GM19397 (cell line): ENCODE results near the gene CAPS.
A peak's percentile ranks its signal among the peaks of the same experiment; 100 is the strongest.

Source experiments
- ATAC-seq: cut with Tn5 transposase; IDR thresholded peaks from one replicate; pipeline ENCODE4 v1.9.1; 2021; ENCODE audit warnings: mild to moderate bottlenecking, moderate library complexity; ENCODE audit not compliant: unreplicated experiment

The CAPS gene

GRCh38 chr19:5891938-5892771 lies 21.9 kb upstream of the CAPS start:
- ATAC-seq, result no peak

DNA sequence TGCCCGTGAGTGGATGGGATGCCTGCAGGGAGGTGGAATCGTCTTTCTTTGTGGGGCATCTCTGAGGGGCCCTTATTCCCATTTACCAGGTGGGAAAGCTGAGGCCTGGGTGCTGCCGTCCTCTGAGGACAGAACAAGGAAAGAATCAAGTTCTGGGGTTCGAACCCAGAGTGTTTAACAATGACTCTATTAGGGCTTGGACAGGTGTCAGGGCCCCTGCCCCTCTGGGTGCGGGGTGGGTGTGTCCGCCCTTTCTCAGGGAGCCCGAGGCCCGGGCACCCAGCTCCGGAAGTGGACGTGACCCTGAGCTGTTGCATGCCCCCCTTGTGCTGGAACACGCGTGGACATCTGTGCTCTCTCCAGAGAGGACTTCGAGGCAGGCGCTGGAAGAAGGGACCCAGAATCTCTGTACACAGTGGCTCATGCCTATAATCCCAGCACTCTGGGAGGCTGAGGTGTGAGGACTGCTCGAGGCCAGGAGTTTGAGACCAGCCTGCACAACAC lies 21.2 kb upstream of the CAPS start:
- ATAC-seq, result no peak

DNA sequence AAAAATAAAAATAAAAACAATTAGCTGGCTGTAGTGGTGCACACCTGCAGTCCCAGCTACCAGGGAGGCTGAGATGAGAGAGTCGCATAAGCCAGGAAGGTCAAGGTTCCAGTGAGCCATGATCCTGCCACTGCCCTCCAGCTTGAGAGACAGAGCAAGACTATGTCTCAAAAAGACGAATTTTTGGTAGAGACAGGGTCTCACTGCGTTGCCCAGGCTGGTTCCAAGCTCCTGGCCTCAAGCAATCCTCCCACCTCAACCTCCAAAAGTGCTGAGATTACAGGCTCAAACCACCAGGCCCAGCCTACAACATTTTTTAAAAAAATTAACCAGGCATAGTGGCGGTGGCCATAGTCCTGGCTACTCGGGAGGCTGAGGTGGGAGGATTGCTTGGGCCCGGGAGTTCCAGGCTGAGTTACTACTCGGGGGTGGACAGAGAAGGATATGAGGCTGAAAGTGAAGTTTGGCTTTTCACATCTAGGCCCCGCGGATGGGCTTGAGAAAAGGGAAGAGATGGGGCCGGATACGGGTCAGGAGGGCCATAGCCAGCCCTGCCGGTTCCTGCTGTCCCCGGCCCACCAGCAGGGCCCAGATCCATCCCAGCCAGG lies 20.7 kb upstream of the CAPS start:
- ATAC-seq, result no peak

GRCh38 chr19:5893907-5894703 lies 19.9 kb upstream of the CAPS start:
- ATAC-seq, result no peak

DNA sequence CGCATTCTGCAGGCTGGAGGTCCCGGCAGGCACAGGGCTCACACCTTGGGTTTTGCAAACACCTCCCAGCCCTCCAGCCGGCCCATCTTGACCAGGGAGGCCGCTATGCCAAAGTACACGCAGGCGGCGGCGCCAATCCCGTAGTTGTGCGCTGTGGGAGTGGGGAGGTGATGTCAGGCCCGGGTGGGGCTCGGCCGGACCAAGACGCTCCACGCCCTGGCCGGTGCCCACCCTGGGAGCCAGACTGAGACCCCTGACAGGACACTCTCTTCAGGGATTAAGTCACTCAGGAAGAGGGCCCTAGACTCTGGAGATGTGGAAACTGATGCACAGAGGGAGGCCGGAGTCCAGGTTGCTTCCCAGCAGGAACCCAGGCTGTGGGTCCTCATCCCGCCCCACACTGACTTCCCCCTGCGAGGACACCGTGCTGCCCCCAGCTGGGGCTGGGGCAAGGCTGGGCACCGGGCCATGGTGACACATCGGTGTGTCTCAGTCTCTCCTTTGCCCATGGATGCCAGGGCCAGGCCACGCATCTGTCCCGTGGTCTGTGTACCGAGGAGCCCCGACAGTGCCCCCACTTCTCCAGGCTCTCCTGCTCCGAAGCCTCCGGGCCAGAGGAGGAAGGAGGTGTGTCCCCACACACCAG lies 19.2 kb upstream of the CAPS start:
- ATAC-seq, result no peak

DNA sequence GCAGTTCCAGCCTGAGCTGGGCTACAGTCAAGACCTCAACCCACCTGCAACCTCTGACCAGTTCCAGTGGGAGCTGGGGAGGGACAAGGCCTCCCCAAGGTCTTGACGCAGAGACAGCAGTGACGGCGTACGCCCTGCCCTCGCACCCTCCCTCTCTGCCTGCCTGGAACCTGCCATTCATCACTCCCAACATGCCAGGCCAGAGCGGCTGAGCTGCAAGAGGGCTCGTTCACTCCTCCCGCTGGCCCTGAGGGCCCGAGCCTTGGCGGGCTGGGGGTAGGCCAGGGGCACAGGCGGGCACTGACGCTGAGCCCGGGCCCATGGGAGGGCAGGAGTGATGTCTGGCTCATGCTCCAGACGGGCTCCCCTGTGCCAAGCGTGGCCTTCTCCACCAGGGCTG lies 18.6 kb upstream of the CAPS start:
- ATAC-seq, result no peak

DNA sequence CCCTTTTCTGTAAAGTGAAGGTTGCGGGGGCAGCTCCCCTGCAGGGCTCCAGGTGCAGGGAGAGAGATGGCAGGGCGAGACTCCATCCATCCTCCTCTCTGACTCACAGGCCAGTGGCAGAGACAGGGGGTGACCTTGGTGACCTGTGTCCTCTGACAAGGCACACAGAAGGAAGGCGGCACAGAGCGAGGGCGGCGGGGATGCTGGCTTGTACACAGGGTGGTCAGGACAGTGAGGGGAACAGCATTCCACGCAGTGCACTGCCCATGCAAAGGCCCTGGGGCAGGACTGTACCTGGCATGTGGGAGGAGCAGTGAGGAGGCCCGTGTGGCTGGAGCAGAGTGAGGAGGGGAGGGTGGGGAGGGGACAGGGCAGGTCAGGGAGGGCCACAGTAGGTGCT lies 18.2 kb upstream of the CAPS start:
- no peak for ATAC-seq

DNA sequence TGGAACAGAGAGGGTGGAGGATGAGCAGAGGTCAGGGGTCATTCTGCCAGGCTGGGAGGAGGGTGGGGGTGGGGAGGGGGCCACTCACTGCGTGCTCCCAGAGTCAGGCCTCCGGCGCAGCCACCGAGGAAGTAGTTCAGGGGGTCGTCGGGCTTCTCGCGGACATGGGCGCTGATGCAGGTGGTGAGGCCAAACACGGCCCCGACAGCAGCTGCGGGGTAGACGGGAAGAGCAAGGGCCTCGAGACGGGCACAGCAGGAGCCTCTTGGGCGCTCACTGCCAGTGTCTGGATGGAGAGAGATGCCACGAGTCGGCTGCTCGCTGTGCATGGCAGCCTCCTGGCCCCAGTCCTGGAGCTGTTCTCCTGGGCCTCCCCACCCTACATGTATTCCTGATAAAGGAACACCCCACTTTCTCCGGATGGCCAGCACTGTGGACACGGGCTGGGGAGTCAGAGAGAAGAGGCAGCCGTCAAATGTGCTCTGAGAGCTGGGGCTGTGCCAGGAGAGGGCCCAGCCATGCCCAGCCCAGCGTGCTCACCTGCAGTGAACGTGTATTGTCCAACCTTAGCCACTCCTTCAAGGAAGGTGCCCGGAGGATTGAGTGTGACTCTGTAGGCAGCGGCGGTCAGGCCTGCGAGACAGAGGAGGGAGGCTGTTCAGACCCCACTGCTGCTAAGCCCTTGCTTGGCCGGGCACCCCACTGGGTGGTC lies 17.5 kb upstream of the CAPS start:
- ATAC-seq, result no peak

GRCh38 chr19:5897189-5897969 lies 16.7 kb upstream of the CAPS start:
- ATAC-seq, result no peak

- no peak for ATAC-seq
These were observed 14.1 kb upstream of the CAPS start for GRCh38 chr19:5899728-5900526.

GRCh38 chr19:5900976-5901375 lies 13.1 kb upstream of the CAPS start:
- no peak for ATAC-seq

- no peak for ATAC-seq
These were observed 10.9 kb upstream of the CAPS start for GRCh38 chr19:5903056-5903623.

DNA sequence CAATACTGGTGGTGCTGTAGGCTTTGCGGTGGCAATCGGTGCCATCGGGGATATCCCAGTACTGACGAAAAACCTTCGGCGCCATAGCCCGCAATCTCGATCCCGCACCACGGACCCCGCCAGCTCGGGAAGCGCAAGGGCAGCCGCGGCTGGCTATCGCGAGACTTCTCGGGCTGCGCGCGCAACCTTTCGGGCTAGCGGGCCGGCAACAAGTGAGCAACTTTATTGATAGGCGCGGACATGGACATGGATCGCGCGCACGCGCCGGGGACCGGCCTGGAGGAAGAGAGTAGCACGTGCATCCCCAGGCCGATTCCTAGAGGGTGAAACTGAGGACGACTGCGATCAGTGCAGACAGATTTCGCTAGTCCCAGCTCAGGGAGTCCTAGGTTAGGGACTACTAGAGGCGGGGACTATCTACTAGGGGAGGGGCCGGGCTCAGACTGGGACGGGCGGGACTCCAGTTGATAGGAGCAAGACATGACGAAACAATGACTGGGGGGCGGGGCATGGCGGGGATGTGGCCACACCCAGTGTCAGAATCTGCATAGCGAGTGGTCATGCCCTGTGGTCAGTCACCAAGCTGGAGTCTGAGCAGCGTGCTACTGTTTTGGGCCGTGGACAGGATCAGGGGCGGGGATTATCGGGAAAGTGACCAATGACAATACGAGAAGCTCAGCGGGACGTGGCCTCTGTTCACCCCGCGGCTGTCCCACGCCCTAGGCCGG lies 10.3 kb upstream of the CAPS start, which contains the start of gene NDUFA11:
Gene NDUFA11 (minus strand): TSS at position 167 of the 728 bp plus-strand sequence. CDS start 82 bp downstream, at position 85.
- peak; percentile 38 for ATAC-seq

DNA sequence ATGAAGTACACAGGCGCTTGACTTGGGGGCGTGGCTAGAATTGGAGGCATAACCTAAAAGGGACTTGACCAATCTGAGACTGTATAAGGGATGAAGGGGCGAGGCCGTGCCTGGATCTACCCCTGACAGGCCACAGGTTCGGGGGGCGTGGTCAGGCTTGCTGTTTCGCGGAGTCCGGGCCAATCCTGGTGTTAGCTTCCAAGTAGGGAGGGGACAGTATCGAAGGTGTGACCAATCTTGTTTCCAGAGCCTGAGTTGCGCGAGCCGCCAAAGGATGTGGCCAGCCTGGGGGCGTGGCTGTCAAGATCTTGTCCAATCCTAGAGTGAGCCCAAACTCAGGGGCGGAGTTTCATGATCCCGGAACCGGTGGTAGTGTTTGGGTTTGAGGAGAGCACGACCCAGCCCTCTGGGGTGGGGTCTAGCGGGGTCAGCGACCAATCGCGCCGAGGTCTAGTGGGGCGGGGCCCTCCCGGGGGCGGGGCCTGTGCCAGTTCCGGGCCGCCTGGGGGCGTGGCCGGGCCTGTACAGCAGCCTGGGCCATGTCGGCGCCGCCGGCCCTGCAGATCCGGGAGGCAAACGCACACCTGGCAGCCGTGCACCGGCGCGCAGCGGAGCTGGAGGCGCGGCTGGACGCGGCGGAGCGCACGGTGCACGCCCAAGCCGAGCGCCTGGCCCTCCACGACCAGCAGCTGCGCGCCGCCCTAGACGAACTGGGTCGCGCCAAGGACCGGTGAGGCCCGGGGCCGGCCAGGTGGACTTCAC lies 9.5 kb upstream of the CAPS start, which contains the start of gene VMAC:
Gene VMAC (plus strand): TSS at position 521 of the 762 bp plus-strand sequence. CDS start 19 bp downstream, at position 540.
- peak; percentile 76 for ATAC-seq

GRCh38 chr19:5905114-5905778 lies 8.8 kb upstream of the CAPS start:
- no peak for ATAC-seq

GRCh38 chr19:5907241-5907640 lies 6.8 kb upstream of the CAPS start:
- ATAC-seq, result no peak
